H9 (cell line): ENCODE data around the gene ESRRB. TPM values are rescaled to one million over a fixed set of nuclear protein-coding genes. Genes with fewer than 3 reads are reported as not detected.

ENCODE experiments used
- DNase-seq: peaks from one replicate; pipeline ENCODE4 v3.0.0-alpha.2; 2017
- H2AFZ ChIP-seq: one replicate; pipeline ENCODE4 v1.6.1; 2013; ENCODE audit warnings: mild to moderate bottlenecking, low read length, control low read depth, moderate library complexity
- H2AK5ac ChIP-seq: 2 replicates; pipeline ENCODE4 v1.6.1; 2013; ENCODE audit warnings: low read length, control low read depth, mixed read lengths; ENCODE audit not compliant: insufficient read length
- H2BK120ac ChIP-seq: one replicate; pipeline ENCODE4 v1.6.1; 2013; ENCODE audit warnings: low read depth, mild to moderate bottlenecking, low read length, control low read depth, inconsistent platforms; ENCODE audit not compliant: poor library complexity, severe bottlenecking
- H2BK12ac ChIP-seq: 2 replicates; pipeline ENCODE4 v1.6.1; 2013; ENCODE audit warnings: low read length, control low read depth, mixed read lengths, low read depth; ENCODE audit not compliant: insufficient read length
- H2BK15ac ChIP-seq: 2 replicates; pipeline ENCODE4 v1.6.1; 2013; ENCODE audit warnings: low read depth, low read length, control low read depth
- H2BK20ac ChIP-seq: one replicate; pipeline ENCODE4 v1.6.1; 2013; ENCODE audit warnings: low read depth, mild to moderate bottlenecking, low read length, control low read depth, inconsistent platforms; ENCODE audit not compliant: poor library complexity, severe bottlenecking
- H2BK5ac ChIP-seq: 2 replicates; pipeline ENCODE4 v1.6.1; 2013; ENCODE audit warnings: low read length, control low read depth, mixed read lengths; ENCODE audit not compliant: insufficient read length
- H3K14ac ChIP-seq: 2 replicates; pipeline ENCODE4 v1.6.1; 2013; ENCODE audit warnings: low read length, control low read depth; ENCODE audit not compliant: insufficient read depth
- H3K18ac ChIP-seq: 2 replicates; pipeline ENCODE4 v1.6.1; 2013; ENCODE audit warnings: low read depth, mild to moderate bottlenecking, mixed read lengths, low read length, control low read depth; ENCODE audit not compliant: insufficient read length
- H3K23ac ChIP-seq: 2 replicates; pipeline ENCODE4 v1.6.1; 2013; ENCODE audit warnings: low read length, control low read depth, mixed read lengths, low read depth; ENCODE audit not compliant: insufficient read length
- H3K23me2 ChIP-seq: 2 replicates; pipeline ENCODE4 v1.6.1; 2013; ENCODE audit warnings: low read depth, mild to moderate bottlenecking, mixed read lengths, low read length, control low read depth; ENCODE audit not compliant: insufficient read length, poor library complexity, severe bottlenecking
- H3K27ac ChIP-seq: 2 replicates; pipeline ENCODE4 v1.5.1; 2013; ENCODE audit warnings: low read length, control low read depth, mixed read lengths, low read depth; ENCODE audit not compliant: insufficient read length
- H3K27me3 ChIP-seq: 2 replicates; pipeline ENCODE4 v1.6.1; 2013; ENCODE audit warnings: low read length, control low read depth, inconsistent platforms; ENCODE audit not compliant: insufficient read depth
- H3K4ac ChIP-seq: 2 replicates; pipeline ENCODE4 v1.6.1; 2013; ENCODE audit warnings: low read depth, mild to moderate bottlenecking, control low read depth, inconsistent platforms, low read length, moderate library complexity
- H3K4me1 ChIP-seq: 2 replicates; pipeline ENCODE4 v1.6.1; 2013; ENCODE audit warnings: low read length, control low read depth, inconsistent platforms; ENCODE audit not compliant: insufficient read depth
- H3K4me2 ChIP-seq: 2 replicates; pipeline ENCODE4 v1.6.1; 2013; ENCODE audit warnings: low read length, control low read depth, mixed read lengths; ENCODE audit not compliant: insufficient read length, insufficient read depth
- H3K56ac ChIP-seq: 2 replicates; pipeline ENCODE4 v1.6.1; 2013; ENCODE audit warnings: low read depth, mild to moderate bottlenecking, mixed read lengths, low read length, control low read depth; ENCODE audit not compliant: insufficient read length
- H3K79me1 ChIP-seq: 2 replicates; pipeline ENCODE4 v1.6.1; 2013; ENCODE audit warnings: low read depth, mild to moderate bottlenecking, moderate library complexity, low read length, control low read depth, inconsistent platforms; ENCODE audit not compliant: insufficient read depth, poor library complexity, severe bottlenecking
- H3K79me2 ChIP-seq: 2 replicates; pipeline ENCODE4 v1.6.1; 2013; ENCODE audit warnings: low read length, control low read depth, inconsistent platforms; ENCODE audit not compliant: insufficient read depth
- H3K9ac ChIP-seq: 2 replicates; pipeline ENCODE4 v1.6.1; 2013; ENCODE audit warnings: low read length, control low read depth, mixed read lengths; ENCODE audit not compliant: insufficient read length; ENCODE audit errors: extremely low read depth
- H3K9me3 ChIP-seq: one replicate; pipeline ENCODE4 v1.6.1; 2013; ENCODE audit warnings: low read depth, low read length, inconsistent platforms; ENCODE audit not compliant: control insufficient read depth
- H3T11ph ChIP-seq: one replicate; pipeline ENCODE4 v1.6.1; 2013; ENCODE audit warnings: mild to moderate bottlenecking, low read length, control low read depth, inconsistent platforms
- H4K20me1 ChIP-seq: one replicate; pipeline ENCODE4 v1.6.1; 2013; ENCODE audit not compliant: control insufficient read depth, insufficient read length, insufficient read depth
- H4K5ac ChIP-seq: 2 replicates; pipeline ENCODE4 v1.6.1; 2013; ENCODE audit warnings: low read depth, mild to moderate bottlenecking, mixed read lengths, low read length, control low read depth; ENCODE audit not compliant: insufficient read length
- H4K8ac ChIP-seq: replicated peaks from 2 replicates; pipeline ENCODE4 v1.6.1; 2013; ENCODE audit warnings: low read length, control low read depth, mixed read lengths, low read depth; ENCODE audit not compliant: insufficient read length
- H4K91ac ChIP-seq: 2 replicates; pipeline ENCODE4 v1.6.1; 2013; ENCODE audit warnings: low read depth, mild to moderate bottlenecking, moderate library complexity, mixed read lengths, low read length, control low read depth; ENCODE audit not compliant: insufficient read length
- H3K27ac Mint-ChIP-seq, 3 experiments: 2 replicates in 2 of 3; 3 replicates in 1 of 3; pipeline ENCODE4 v1.8.0; 2020 to 2021; ENCODE audit warnings: mixed read lengths in 3 of 3, mild to moderate bottlenecking in 1 of 3, moderate library complexity in 1 of 3
- H3K27me3 Mint-ChIP-seq: 2 replicates; pipeline ENCODE4 v1.8.0; 2021; ENCODE audit warnings: low read depth, mild to moderate bottlenecking, moderate library complexity, mixed read lengths
- H3K36me3 Mint-ChIP-seq, 3 experiments: 2 replicates in 2 of 3; 3 replicates in 1 of 3; pipeline ENCODE4 v1.8.0; 2020 to 2021; ENCODE audit warnings: low read depth in 3 of 3, mixed read lengths in 3 of 3; ENCODE audit not compliant: insufficient read depth in 1 of 3
- H3K4me1 Mint-ChIP-seq, 2 experiments: 2 replicates each; pipeline ENCODE4 v1.8.0; 2020; ENCODE audit warnings: mixed read lengths in 2 of 2
- H3K4me3 Mint-ChIP-seq, 2 experiments: 2 replicates in 1 of 2; 3 replicates in 1 of 2; pipeline ENCODE4 v1.8.0; 2020 to 2021; ENCODE audit warnings: mild to moderate bottlenecking in 2 of 2, mixed read lengths in 2 of 2, moderate library complexity in 1 of 2
- H3K9me3 Mint-ChIP-seq, 2 experiments: 2 replicates in 1 of 2; 3 replicates in 1 of 2; pipeline ENCODE4 v1.8.0; 2020; ENCODE audit warnings: mild to moderate bottlenecking in 2 of 2, mixed read lengths in 2 of 2, moderate library complexity in 1 of 2
- CTCF ChIP-seq: fragments of 200-600 bp; sonication (generic); conservative IDR thresholded peaks from 3 replicates; pipeline ENCODE4 v1.8.0; 2021; ENCODE audit warnings: antibody characterized with exemption, mild to moderate bottlenecking
- WGBS: extraction: QIAGEN DNeasy Blood & Tissue Kit; methylation state at CpG from one replicate; pipeline ENCODE4 v1.1.7; 2013; ENCODE audit warnings: missing lambda C conversion rate, low lambda C conversion rate, mixed read lengths; ENCODE audit not compliant: insufficient read length; ENCODE audit errors: extremely low coverage; 5-methylcytosine and 5-hydroxymethylcytosine counted together
- total RNA-seq: library from RNA; stranded (reverse); gene quantifications from 2 replicates; pipeline ENCODE4 v1.2.1, GENCODE V29; 2021

ESRRB gene
- total RNA-seq, 1 experiment from 2014 or later: 0.11 TPM

GRCh38 chr14:76446486-76446885 is 70.5 kb downstream of the ESRRB start:
- no peaks in the 10 kb centered on the region for H4K20me1 ChIP-seq
- no peaks in the 10 kb centered on the region for H3K79me1 ChIP-seq
- no peak for TF ChIP-seq CTCF
- H3K27ac Mint-ChIP-seq: no peak overlapping the region
- H2BK5ac ChIP-seq: no peak overlapping the region
- H3K14ac ChIP-seq: no peak overlapping the region
- no peaks in the 10 kb centered on the region for H3K9me3 ChIP-seq
- no peak overlapping the region for H3K18ac ChIP-seq
- H2BK120ac ChIP-seq: no peak overlapping the region
- WGBS: no CpG with 5 or more reads among the region's 2 CpGs
- H3K4ac ChIP-seq: no peak overlapping the region
- H3K4me1 Mint-ChIP-seq: peaks cover 8 to 13% of the 10 kb centered on the region in 2 experiments
- H3K23ac ChIP-seq: no peak overlapping the region
- no peak overlapping the region for H2AFZ ChIP-seq
- H3T11ph ChIP-seq: no peak overlapping the region
- H3K9me3 Mint-ChIP-seq: no peaks in the 10 kb centered on the region
- no peaks in the 10 kb centered on the region for H3K36me3 Mint-ChIP-seq
- H3K23me2 ChIP-seq: no peaks in the 10 kb centered on the region
- no peaks in the 10 kb centered on the region; the same call in 1 of the 2 replicates for H3K4me1 ChIP-seq
- no peaks in the 10 kb centered on the region for H3K79me2 ChIP-seq
- H3K56ac ChIP-seq: no peak overlapping the region
- H2BK12ac ChIP-seq: no peak overlapping the region
- no peak overlapping the region for H2BK15ac ChIP-seq
- DNase-seq: no peak
- H4K8ac ChIP-seq: no peak overlapping the region
- no peak overlapping the region for H3K27ac ChIP-seq
- H3K27me3 ChIP-seq: no peaks in the 10 kb centered on the region
- H2AK5ac ChIP-seq: no peak overlapping the region
- no peak overlapping the region for H3K9ac ChIP-seq
- H4K91ac ChIP-seq: no peak overlapping the region
- no peak overlapping the region for H3K4me2 ChIP-seq
- H4K5ac ChIP-seq: no peak overlapping the region
- H2BK20ac ChIP-seq: no peak overlapping the region
- no peak overlapping the region for H3K4me3 Mint-ChIP-seq
- H3K27me3 Mint-ChIP-seq: peaks cover 2% of the 10 kb centered on the region
